Heart left ventricle (tissue), 13 donors: ENCODE measurements around the gene SSUH2.

Experiments used
- POLR2A ChIP-seq, 2 donors: fragments of 450-650 bp; IDR thresholded peaks; one replicate each; pipeline ENCODE4 v1.6.1; 2017; ENCODE audit warnings: antibody characterized with exemption in 2 of 2, mild to moderate bottlenecking in 2 of 2, moderate library complexity in 2 of 2
- TF ChIP-seq, protein P1 (sequence below), 12 donors: fragments of 200-600 bp; sonication (generic) in 4 of 12; IDR thresholded peaks; one replicate each; pipeline versions ENCODE4 v1.5.0 to v1.8.0; 2018 to 2022; ENCODE audit warnings: antibody characterized with exemption in 12 of 12, mild to moderate bottlenecking in 5 of 12
- donor health status: ischemic (EF 13 %, LVEDD 7.1; RV severe dilation, severe dysfunction).
- donor health status: DM: no; HTN: yes; CAD: no.
- donor health status: DM: no; HTN: no; CAD: no.
- donor health status: ischemic (EF 25% LVEDD 6.9; RV normal size, moderate dysfunction).
- donor health status: ischemic (EF 25% LVEDD 5.7; RV mildly dilated, moderate dysfunction).
- donor health status: ischemic (EF 35%, LVEDD 5.7; RV mildly dilated, moderate dysfunction).
- donor health status: nonischemic (EF 11% LVEDD 7.7; RV severe dilation, severe dysfunction).
- donor health status: DM: yes; HTN: yes; CAD: no.
- donor health status: PGD.
- donor health status: ischemic (EF 29% LVEDD 5.4; RV normal size, mild dysfunction).
- donor health status: nonischemic (EF 23%, LVEDD 6.1; RV moderate dilation, normal function).

DNA sequence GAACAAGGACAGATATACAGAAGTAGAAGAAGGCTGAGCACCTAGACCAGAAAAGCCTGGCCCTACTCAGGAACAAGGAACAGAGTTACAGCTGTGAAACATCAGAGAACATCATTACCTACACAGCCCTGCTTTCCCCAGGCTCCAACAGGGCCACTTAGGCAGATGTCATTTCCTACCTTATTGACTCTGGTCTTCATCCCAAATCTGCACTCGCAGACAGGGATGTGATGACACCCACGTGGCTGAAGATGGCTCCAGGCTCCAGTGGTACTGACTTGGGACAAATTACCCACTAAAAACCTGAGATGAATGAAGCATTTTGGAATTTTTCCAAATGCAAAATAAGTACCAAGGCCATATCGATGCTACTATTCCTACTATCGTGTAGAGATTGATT lies 18.0 kb upstream of the SSUH2 start:
- TF ChIP-seq POLR2A (IDR thresholded peaks at IDR 0.05): no peak
- TF ChIP-seq, protein P1, sequence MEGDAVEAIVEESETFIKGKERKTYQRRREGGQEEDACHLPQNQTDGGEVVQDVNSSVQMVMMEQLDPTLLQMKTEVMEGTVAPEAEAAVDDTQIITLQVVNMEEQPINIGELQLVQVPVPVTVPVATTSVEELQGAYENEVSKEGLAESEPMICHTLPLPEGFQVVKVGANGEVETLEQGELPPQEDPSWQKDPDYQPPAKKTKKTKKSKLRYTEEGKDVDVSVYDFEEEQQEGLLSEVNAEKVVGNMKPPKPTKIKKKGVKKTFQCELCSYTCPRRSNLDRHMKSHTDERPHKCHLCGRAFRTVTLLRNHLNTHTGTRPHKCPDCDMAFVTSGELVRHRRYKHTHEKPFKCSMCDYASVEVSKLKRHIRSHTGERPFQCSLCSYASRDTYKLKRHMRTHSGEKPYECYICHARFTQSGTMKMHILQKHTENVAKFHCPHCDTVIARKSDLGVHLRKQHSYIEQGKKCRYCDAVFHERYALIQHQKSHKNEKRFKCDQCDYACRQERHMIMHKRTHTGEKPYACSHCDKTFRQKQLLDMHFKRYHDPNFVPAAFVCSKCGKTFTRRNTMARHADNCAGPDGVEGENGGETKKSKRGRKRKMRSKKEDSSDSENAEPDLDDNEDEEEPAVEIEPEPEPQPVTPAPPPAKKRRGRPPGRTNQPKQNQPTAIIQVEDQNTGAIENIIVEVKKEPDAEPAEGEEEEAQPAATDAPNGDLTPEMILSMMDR (IDR thresholded peaks at IDR 0.05): no peak
